Adrenal gland (tissue), 5 donors: ENCODE results near the gene DSE.

ENCODE experiments used
- CTCF ChIP-seq, 6 experiments: fragments of 450-650 bp in 4 of 6; fragments of 200-600 bp in 2 of 6; sonication (generic) in 1 of 6; IDR thresholded peaks; 1 replicate in 5 of 6; 2 replicates in 1 of 6; pipeline versions ENCODE4 v1.5.1 to v1.8.0; 2016 to 2021; ENCODE audit warnings: antibody characterized with exemption in 6 of 6, mild to moderate bottlenecking in 2 of 6, moderate library complexity in 1 of 6
- POLR2A ChIP-seq, 2 donors: fragments of 450-650 bp; IDR thresholded peaks; one replicate each; pipeline ENCODE4 v1.6.1; 2017; ENCODE audit warnings: antibody characterized with exemption in 2 of 2, mild to moderate bottlenecking in 2 of 2, moderate library complexity in 1 of 2
- donor health status: DM: no; HTN: no; CAD: no.

- TF ChIP-seq POLR2A (IDR thresholded peaks at IDR 0.05) = no peak
- TF ChIP-seq CTCF (IDR thresholded peaks at IDR 0.05) = no peak
Observed at GRCh38 chr6:116411284-116411623, 40.5 kb downstream of the DSE start.
